Heart left ventricle (tissue), 13 donors: Measurements from ENCODE around the gene PRRX2.

ENCODE experiments used
- POLR2A ChIP-seq, 2 donors: fragments of 450-650 bp; IDR thresholded peaks; one replicate each; pipeline ENCODE4 v1.6.1; 2017; ENCODE audit warnings: antibody characterized with exemption in 2 of 2, mild to moderate bottlenecking in 2 of 2, moderate library complexity in 2 of 2
- TF ChIP-seq, protein P1 (sequence below), 12 donors: fragments of 200-600 bp; sonication (generic) in 4 of 12; IDR thresholded peaks; one replicate each; pipeline versions ENCODE4 v1.5.0 to v1.8.0; 2018 to 2022; ENCODE audit warnings: antibody characterized with exemption in 12 of 12, mild to moderate bottlenecking in 5 of 12
- donor health status: ischemic (EF 13 %, LVEDD 7.1; RV severe dilation, severe dysfunction).
- donor health status: DM: no; HTN: yes; CAD: no.
- donor health status: DM: no; HTN: no; CAD: no.
- donor health status: ischemic (EF 25% LVEDD 6.9; RV normal size, moderate dysfunction).
- donor health status: ischemic (EF 25% LVEDD 5.7; RV mildly dilated, moderate dysfunction).
- donor health status: ischemic (EF 35%, LVEDD 5.7; RV mildly dilated, moderate dysfunction).
- donor health status: nonischemic (EF 11% LVEDD 7.7; RV severe dilation, severe dysfunction).
- donor health status: DM: yes; HTN: yes; CAD: no.
- donor health status: PGD.
- donor health status: ischemic (EF 29% LVEDD 5.4; RV normal size, mild dysfunction).
- donor health status: nonischemic (EF 23%, LVEDD 6.1; RV moderate dilation, normal function).

DNA sequence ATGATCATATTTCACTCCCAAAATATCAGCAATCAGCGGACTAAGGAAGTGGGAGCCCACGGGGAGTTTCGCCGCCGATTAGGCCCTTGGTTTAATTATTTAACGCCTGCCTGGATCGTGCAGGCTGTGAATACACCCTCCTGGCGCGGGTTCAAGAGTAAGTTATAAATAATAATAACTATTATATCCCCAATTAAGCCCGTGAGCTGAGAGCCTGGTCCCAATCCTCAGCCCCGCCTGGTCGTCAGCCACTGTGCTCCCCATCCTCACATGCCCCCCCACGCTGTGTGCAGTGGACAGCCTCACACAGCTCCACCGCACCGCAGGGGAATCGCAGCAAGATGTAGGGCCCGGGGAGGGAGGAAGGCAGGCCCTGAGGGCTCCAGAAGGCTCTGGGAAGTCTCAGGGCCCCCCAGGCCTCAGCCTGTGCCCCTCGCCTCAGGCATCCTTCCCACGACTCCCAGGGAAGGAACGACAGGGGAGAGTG lies 10.8 kb upstream of the PRRX2 start:
- TF ChIP-seq, protein P1, sequence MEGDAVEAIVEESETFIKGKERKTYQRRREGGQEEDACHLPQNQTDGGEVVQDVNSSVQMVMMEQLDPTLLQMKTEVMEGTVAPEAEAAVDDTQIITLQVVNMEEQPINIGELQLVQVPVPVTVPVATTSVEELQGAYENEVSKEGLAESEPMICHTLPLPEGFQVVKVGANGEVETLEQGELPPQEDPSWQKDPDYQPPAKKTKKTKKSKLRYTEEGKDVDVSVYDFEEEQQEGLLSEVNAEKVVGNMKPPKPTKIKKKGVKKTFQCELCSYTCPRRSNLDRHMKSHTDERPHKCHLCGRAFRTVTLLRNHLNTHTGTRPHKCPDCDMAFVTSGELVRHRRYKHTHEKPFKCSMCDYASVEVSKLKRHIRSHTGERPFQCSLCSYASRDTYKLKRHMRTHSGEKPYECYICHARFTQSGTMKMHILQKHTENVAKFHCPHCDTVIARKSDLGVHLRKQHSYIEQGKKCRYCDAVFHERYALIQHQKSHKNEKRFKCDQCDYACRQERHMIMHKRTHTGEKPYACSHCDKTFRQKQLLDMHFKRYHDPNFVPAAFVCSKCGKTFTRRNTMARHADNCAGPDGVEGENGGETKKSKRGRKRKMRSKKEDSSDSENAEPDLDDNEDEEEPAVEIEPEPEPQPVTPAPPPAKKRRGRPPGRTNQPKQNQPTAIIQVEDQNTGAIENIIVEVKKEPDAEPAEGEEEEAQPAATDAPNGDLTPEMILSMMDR (IDR thresholded peaks at IDR 0.05) = no peak
- TF ChIP-seq POLR2A (IDR thresholded peaks at IDR 0.05) = no peak
